GM13976 (cell line): ENCODE results near the gene CFAP46.

Source experiments
- DNase-seq: peaks from one replicate; pipeline ENCODE4 v3.0.0; 2012; ENCODE audit warnings: low spot score
- CTCF ChIP-seq: IDR thresholded peaks from 2 replicates; pipeline ENCODE4 v1.5.1; 2012; ENCODE audit warnings: borderline replicate concordance, mild to moderate bottlenecking; ENCODE audit not compliant: insufficient read depth; ENCODE audit errors: extremely low read depth, missing control alignments, control extremely low read depth
- in situ Hi-C: fragments of 300-500 bp; cut with MboI; formaldehyde crosslinking; loops from one replicate; pipeline ENCODE4 v1.12.0; 2022; ENCODE audit warnings: low sequenced_read_pairs, mixed read lengths, inconsistent platforms; ENCODE audit not compliant: unreplicated experiment

Gene CFAP46

GRCh38 chr10:132979491-132980425 lies 37.4 kb upstream of the CFAP46 start:
- no peak for TF ChIP-seq CTCF
- in situ Hi-C loops, result no loop called here
- no peak for DNase-seq

GRCh38 chr10:132978542-132978941 lies 36.2 kb upstream of the CFAP46 start:
- in situ Hi-C loops, result no loop called here
- DNase-seq, result no peak
- no peak for TF ChIP-seq CTCF

GRCh38 chr10:132977807-132978206 lies 35.4 kb upstream of the CFAP46 start:
- in situ Hi-C loops, result no loop called here
- no peak for TF ChIP-seq CTCF
- no peak for DNase-seq

- DNase-seq, result no peak
- in situ Hi-C loops, result no loop called here
- no peak for TF ChIP-seq CTCF
Observed at GRCh38 chr10:132977076-132977475, 34.7 kb upstream of the CFAP46 start.

GRCh38 chr10:132975831-132976682 lies 33.7 kb upstream of the CFAP46 start:
- TF ChIP-seq CTCF, result no peak
- in situ Hi-C loops, result no loop called here
- DNase-seq, result no peak

- no peak for TF ChIP-seq CTCF
- in situ Hi-C loops, result no loop called here
- DNase-seq, result no peak
Observed at GRCh38 chr10:132974886-132975830, 32.8 kb upstream of the CFAP46 start.
